Thymus (tissue), 11 donors: ENCODE measurements around the gene B4GALT5. TPM values are rescaled to one million over a fixed set of nuclear protein-coding genes. Genes with fewer than 3 reads are reported as not detected.

ENCODE experiments used
- DNase-seq, 9 donors: peaks; one replicate each; pipeline ENCODE4 v3.0.0-alpha.2; 2013; ENCODE audit warnings: low spot score in 9 of 9, low read depth in 6 of 9, missing footprints in 1 of 9
- H3K27ac ChIP-seq, 2 donors: one replicate each; pipeline ENCODE4 v1.5.1; 2013; ENCODE audit warnings: control low read depth in 1 of 2, low read depth in 1 of 2, low read length in 1 of 2, mild to moderate bottlenecking in 1 of 2, moderate library complexity in 1 of 2
- H3K27me3 ChIP-seq, 2 donors: one replicate each; pipeline ENCODE4 v1.5.1; 2013; ENCODE audit warnings: low read length in 1 of 2; ENCODE audit not compliant: control insufficient read depth in 2 of 2, insufficient read depth in 1 of 2
- H3K36me3 ChIP-seq, 2 donors: one replicate each; pipeline ENCODE4 v1.5.1; 2013; ENCODE audit warnings: low read length in 1 of 2, mild to moderate bottlenecking in 1 of 2, moderate library complexity in 1 of 2; ENCODE audit not compliant: control insufficient read depth in 2 of 2, insufficient read depth in 2 of 2
- H3K4me1 ChIP-seq, 2 donors: one replicate each; pipeline ENCODE4 v1.5.1; 2013; ENCODE audit warnings: low read length in 2 of 2; ENCODE audit not compliant: control insufficient read depth in 2 of 2, insufficient read depth in 2 of 2
- H3K4me3 ChIP-seq, 2 donors: one replicate each; pipeline ENCODE4 v1.5.1; 2013; ENCODE audit warnings: low read length in 2 of 2, control low read depth in 1 of 2, mild to moderate bottlenecking in 1 of 2
- H3K9me3 ChIP-seq, 2 donors: one replicate each; pipeline ENCODE4 v1.5.1; 2013; ENCODE audit warnings: low read length in 1 of 2, mild to moderate bottlenecking in 1 of 2; ENCODE audit not compliant: control insufficient read depth in 2 of 2, insufficient read depth in 1 of 2
- WGBS: extraction: QIAGEN DNeasy Blood & Tissue Kit; methylation state at CpG from one replicate; pipeline ENCODE4 v1.1.7; 2013; 5-methylcytosine and 5-hydroxymethylcytosine counted together
- polyA plus RNA-seq: library from polyadenylated mRNA; stranded (reverse); fragments of 200-250 nt; gene quantifications from one replicate; pipeline ENCODE4 v1.2.3, GENCODE V29; 2013
- total RNA-seq: library from RNA; stranded (reverse); fragments of 120-200 nt; gene quantifications from one replicate; pipeline ENCODE4 v1.2.4, GENCODE V29; 2013
- donor health status: healthy.

Gene B4GALT5
- total and polyA plus RNA-seq, 2 donors, result 6.8 to 10.9 TPM

GRCh38 chr20:49659056-49659455, 54.6 kb downstream of the B4GALT5 start:
- H3K4me1 ChIP-seq, result peaks cover 3 to 5% of the 10 kb centered on the region in 2 donors
- peak in 1 of 9 donors; percentile 16 for DNase-seq
- 94% methylated on average over 3 of the region's 3 CpGs for WGBS
- no peaks in the 10 kb centered on the region for H3K9me3 ChIP-seq
- no peaks in the 10 kb centered on the region for H3K27me3 ChIP-seq
- H3K27ac ChIP-seq, result no peak overlapping the region
- peaks cover 0 to 3% of the 10 kb centered on the region in 2 donors for H3K36me3 ChIP-seq
- no peak overlapping the region for H3K4me3 ChIP-seq

- H3K4me1 ChIP-seq, result peaks cover 5% of the 10 kb centered on the region in 2 donors
- over 99% methylated on average over 2 of the region's 2 CpGs for WGBS
These were observed 55.2 kb downstream of the B4GALT5 start for GRCh38 chr20:49658508-49658907.

GRCh38 chr20:49657118-49657901, 56.4 kb downstream of the B4GALT5 start:
- Histone ChIP-seq H3K4me1 (peaks cover 5% of the 10 kb centered on the region in 2 donors), H3K36me3 (peaks cover 6 to 7% of the 10 kb centered on the region in 2 donors), H3K9me3 (no peaks in the 10 kb centered on the region), H3K4me3 (no peak overlapping the region), H3K27ac (no peak overlapping the region), H3K27me3 (no peaks in the 10 kb centered on the region)
- WGBS, result 95% methylated on average over 8 of the region's 8 CpGs
- DNase-seq, result no peak

More at GRCh38 chr20:49658508-49658907, 55.2 kb downstream of the B4GALT5 start:
- no peak for DNase-seq
- Histone ChIP-seq H3K27ac (no peak overlapping the region), H3K4me3 (no peak overlapping the region), H3K9me3 (no peaks in the 10 kb centered on the region), H3K27me3 (no peaks in the 10 kb centered on the region), H3K36me3 (peaks cover 4 to 7% of the 10 kb centered on the region in 2 donors)

- no peak for DNase-seq
- Histone ChIP-seq H3K4me3 (no peak overlapping the region), H3K27ac (no peak overlapping the region), H3K36me3 (peaks cover 6 to 7% of the 10 kb centered on the region in 2 donors), H3K27me3 (no peaks in the 10 kb centered on the region), H3K9me3 (no peaks in the 10 kb centered on the region), H3K4me1 (peaks cover 5% of the 10 kb centered on the region in 2 donors)
- WGBS, result 97% methylated on average over 7 of the region's 7 CpGs
These were observed 57.4 kb downstream of the B4GALT5 start for GRCh38 chr20:49656304-49656703.

GRCh38 chr20:49653925-49654434, 59.7 kb downstream of the B4GALT5 start:
- no peak for DNase-seq
- H3K27ac ChIP-seq, result no peak overlapping the region
- H3K9me3 ChIP-seq, result no peaks in the 10 kb centered on the region
- no peaks in the 10 kb centered on the region for H3K27me3 ChIP-seq
- peaks cover 6 to 7% of the 10 kb centered on the region in 2 donors for H3K36me3 ChIP-seq
- H3K4me3 ChIP-seq, result no peak overlapping the region
- WGBS, result 94% methylated on average over 8 of the region's 8 CpGs
- H3K4me1 ChIP-seq, result peaks cover 2 to 5% of the 10 kb centered on the region in 2 donors

GRCh38 chr20:49649672-49650071, 64.0 kb downstream of the B4GALT5 start:
- Histone ChIP-seq H3K4me1 (peaks cover 0 to 2% of the 10 kb centered on the region in 2 donors), H3K36me3 (peaks cover 7 to 10% of the 10 kb centered on the region in 2 donors), H3K27me3 (no peaks in the 10 kb centered on the region), H3K9me3 (no peaks in the 10 kb centered on the region), H3K4me3 (no peak overlapping the region), H3K27ac (no peak overlapping the region)
- DNase-seq, result no peak
- WGBS, result 93% methylated on average over 3 of the region's 3 CpGs

- no peaks in the 10 kb centered on the region for H3K4me1 ChIP-seq
- DNase-seq, result no peak
- no peak overlapping the region for H3K4me3 ChIP-seq
- H3K9me3 ChIP-seq, result no peaks in the 10 kb centered on the region
- H3K27ac ChIP-seq, result no peak overlapping the region
- WGBS, result 98% methylated on average over 6 of the region's 6 CpGs
- no peaks in the 10 kb centered on the region for H3K27me3 ChIP-seq
- H3K36me3 ChIP-seq, result peaks cover 0 to 12% of the 10 kb centered on the region in 2 donors
These were observed 66.1 kb downstream of the B4GALT5 start for GRCh38 chr20:49647550-49647949.

GRCh38 chr20:49646528-49646927, 67.2 kb downstream of the B4GALT5 start:
- WGBS, result 95% methylated on average over 2 of the region's 2 CpGs
- H3K4me3 ChIP-seq, result no peak overlapping the region
- no peak for DNase-seq
- no peak overlapping the region for H3K27ac ChIP-seq
- no peaks in the 10 kb centered on the region for H3K27me3 ChIP-seq
- no peaks in the 10 kb centered on the region for H3K9me3 ChIP-seq
- H3K4me1 ChIP-seq, result no peaks in the 10 kb centered on the region
- peaks cover 0 to 12% of the 10 kb centered on the region in 2 donors for H3K36me3 ChIP-seq

GRCh38 chr20:49646126-49646525, 67.6 kb downstream of the B4GALT5 start:
- 99% methylated on average over 3 of the region's 3 CpGs for WGBS
- H3K27ac ChIP-seq, result no peak overlapping the region
- no peaks in the 10 kb centered on the region for H3K4me1 ChIP-seq
- no peak overlapping the region for H3K4me3 ChIP-seq
- no peaks in the 10 kb centered on the region for H3K27me3 ChIP-seq
- no peak for DNase-seq
- no peaks in the 10 kb centered on the region for H3K9me3 ChIP-seq
- peaks cover 0 to 12% of the 10 kb centered on the region in 2 donors for H3K36me3 ChIP-seq
